ENCODE measurements around the gene UTF1.

GRCh38 chr10:133224076-133224475, 5.9 kb upstream of the UTF1 start:
- no peak for TF ChIP-seq CTCF (IDR thresholded peaks at IDR 0.05; ENCODE audit: low read depth, low read length, poor library complexity, severe bottlenecking)
- TF ChIP-seq EZH2phosphoT487 (IDR thresholded peaks at IDR 0.05; ENCODE audit: borderline replicate concordance, low read length), result no peak

Measured in DOHH2 (cell line).